Renal cortical epithelial cell (primary cell): Measurements from ENCODE around the gene ENPP7. TPM values are rescaled to one million over a fixed set of nuclear protein-coding genes. Genes with fewer than 3 reads are reported as not detected.

Source experiments
- DNase-seq: peaks from one replicate; pipeline ENCODE4 v3.0.0-alpha.2; 2011; ENCODE audit warnings: low read depth
- total RNA-seq: library from RNA; depleted of rRNA; stranded (reverse); fragments of >200 nt; gene quantifications from 2 replicates; pipeline ENCODE4 v1.2.3, GENCODE V29; 2014

Gene ENPP7
- total RNA-seq, 1 donor from 2014 or later: not detected

- no peak for DNase-seq
Observed at GRCh38 chr17:79732254-79732653, 1.5 kb downstream of the ENPP7 start.

DNA sequence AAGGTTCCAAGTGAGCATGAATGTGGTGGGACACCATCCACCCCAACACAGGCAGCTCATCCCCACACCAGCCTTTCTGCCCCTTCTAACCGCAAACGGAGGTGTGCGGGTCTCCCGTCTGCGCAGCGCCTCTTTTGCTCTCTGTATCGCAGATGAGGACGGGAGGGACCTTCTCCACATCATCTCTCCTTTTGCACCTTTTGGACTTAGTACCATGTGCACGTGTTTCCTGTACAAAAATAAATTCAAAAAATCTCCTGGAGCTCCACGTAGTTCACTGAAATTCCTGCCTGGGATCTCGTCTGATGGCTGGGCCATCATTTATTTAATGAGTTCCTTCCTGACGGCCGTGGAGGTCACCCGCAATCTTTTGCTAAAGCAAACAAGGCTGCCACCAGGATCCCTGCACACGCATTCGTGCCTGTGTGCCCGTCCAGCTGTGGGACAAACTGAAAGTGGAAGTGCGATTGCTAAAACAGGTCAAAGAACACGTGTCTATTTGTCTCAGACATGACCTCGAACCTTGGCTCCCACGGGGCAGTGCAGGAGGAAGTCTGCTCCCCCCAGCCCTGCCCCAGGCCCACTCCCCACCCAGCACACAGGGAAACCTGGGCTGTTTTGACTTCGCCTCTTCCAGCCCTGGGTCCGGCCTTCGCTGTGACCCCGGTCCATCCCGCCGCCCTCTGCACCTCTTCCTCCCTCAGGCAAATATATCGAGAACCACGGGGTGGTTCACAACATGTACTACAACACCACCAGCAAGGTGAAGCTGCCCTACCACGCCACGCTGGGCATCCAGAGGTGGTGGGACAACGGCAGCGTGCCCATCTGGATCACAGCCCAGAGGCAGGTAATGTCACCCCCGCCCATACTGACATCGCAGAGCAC lies 2.3 kb downstream of the ENPP7 start:
- no peak for DNase-seq

GRCh38 chr17:79733692-79734070 lies 2.9 kb downstream of the ENPP7 start:
- no peak for DNase-seq

DNA sequence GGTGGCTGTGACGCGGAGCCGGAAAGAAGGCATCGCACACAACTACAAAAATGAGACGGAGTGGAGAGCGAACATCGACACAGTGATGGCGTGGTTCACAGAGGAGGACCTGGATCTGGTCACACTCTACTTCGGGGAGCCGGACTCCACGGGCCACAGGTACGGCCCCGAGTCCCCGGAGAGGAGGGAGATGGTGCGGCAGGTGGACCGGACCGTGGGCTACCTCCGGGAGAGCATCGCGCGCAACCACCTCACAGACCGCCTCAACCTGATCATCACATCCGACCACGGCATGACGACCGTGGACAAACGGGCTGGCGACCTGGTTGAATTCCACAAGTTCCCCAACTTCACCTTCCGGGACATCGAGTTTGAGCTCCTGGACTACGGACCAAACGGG lies 4.4 kb downstream of the ENPP7 start:
- no peak for DNase-seq

- no peak for DNase-seq
Observed at GRCh38 chr17:79737046-79737921, 6.5 kb downstream of the ENPP7 start.

DNA sequence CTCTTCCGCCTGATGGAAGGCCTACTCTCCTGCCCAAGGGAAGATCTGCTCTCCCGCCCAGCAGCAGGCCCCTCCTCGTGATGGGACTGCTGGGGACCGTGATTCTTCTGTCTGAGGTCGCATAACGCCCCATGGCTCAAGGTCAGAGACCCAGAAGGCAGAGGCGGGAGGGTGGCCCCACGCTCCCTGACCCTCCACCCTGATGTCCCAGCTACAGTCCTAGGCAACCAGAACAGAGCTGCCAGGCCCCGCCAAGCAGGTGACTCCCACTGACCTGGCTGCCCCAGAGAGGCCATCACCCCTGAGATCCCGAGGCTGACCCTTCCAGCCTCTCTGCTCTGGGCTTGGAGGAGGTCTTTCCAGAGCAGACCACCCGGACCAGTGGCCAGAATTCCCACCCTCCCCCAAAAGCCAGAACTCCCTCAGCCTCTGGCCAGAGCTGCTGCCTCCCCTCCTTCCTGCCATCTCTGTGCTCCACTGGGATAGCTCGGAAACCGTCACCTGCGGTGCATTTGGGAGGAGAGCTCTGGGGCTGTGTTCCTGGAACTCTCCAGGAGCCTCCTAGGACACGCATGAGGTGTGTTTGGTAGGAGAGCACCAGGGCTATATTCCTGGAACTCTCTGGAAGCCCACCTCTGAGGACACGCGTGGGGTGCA lies 7.3 kb downstream of the ENPP7 start:
- DNase-seq: no peak

DNA sequence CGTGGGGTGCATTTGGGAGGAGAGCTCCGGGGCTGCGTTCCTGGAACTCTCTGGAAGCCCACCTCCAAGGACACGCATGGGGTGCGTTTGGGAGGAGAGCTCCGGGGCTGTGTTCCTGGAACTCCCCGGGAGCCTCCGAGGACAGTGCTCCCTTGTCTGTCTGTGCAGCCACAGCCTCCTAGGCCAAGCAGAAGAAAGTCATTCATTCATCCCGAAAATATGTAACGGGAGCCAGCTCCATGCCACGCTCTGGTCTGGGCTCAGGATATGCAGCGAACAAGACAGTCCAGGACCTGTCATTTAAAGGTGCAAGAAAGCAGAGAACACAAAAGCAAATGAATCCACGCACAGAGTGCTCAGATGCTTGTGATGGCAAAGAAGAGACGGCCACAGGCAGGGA lies 7.9 kb downstream of the ENPP7 start:
- DNase-seq: no peak

DNA sequence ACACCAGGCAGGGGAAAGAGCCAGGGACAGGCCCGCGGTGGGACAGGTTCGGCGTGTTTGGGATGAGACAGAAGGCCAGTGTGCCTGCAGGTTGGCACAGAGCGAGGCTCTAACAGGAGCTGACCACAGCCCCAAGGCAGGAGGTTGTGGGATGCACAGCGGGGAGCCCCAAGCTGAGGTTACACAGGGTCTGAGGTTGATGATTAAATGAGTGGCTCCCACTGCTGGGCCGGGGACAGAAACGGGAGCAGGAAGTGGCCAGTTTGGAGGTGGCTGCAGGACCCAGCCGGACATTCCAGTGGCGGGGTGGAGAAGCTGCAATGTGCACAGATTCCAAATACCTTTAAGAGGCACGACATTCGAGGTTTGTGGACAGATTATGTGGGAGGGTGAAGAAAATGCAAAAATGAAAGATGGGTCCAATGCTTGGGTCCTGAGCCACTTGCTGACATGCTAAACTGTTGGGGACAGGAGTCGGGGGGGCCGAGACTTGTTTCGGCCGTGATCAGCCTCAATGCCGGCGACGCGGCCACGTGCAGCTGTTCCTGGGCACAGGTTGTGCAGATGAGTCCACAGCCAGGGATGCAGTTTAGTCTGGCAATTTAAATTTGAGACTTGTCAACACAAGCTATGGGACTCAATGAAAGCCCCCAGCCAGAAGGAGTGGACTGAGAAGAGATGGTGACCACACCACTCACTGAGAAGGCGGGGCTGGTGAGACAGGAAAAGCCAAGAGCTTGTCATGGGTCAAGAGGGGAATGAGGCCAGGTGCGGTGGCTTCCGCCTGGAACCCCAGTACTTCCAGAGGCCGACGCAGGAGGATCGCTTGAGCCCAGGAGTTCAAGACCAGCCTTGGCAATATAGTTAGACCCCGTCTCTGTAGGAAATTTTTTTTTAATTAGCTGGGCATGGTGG lies 8.7 kb downstream of the ENPP7 start:
- peak; percentile 20 for DNase-seq

DNA sequence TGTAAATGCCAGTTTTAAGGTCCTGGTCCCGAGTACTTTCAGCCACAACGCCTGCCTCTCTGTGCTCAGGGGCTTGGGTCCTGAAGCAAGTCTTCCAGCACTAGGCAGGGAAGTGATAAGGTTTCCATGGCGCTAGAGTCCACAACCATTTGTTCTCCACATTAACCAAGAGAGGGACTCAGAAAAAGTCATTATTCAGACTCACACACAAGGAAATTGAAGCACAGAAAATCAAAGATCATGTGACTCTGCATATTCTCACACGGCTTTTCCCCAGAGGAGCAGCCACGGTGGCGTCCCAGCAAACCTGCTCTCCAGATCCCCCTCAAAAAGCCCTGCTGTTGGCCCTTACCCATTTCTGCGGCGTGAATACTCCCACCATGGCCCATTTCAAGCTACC lies 9.7 kb downstream of the ENPP7 start:
- peak; percentile 46 for DNase-seq

DNA sequence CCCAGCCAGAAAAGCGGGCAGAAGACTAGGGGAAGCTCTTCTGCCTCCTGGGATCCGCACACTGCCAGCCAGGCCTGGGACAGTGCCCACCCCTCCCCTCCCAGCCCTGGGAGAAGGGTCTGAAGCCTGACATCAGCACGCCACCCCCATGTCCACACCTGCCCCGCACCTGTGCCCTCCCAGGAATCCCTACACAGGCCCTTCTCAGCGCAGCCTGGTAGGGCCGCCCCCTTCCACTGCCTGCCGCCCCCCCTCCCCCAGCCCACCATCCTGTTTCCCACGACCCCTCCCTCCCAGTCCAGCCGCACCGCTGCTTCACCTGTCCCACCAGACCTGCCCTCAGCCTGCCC lies 10.6 kb downstream of the ENPP7 start:
- no peak for DNase-seq

- peak; percentile 6 for DNase-seq
Observed at GRCh38 chr17:79741751-79742588, 11.2 kb downstream of the ENPP7 start.

- no peak for DNase-seq
Observed at GRCh38 chr17:79742589-79742918, 11.8 kb downstream of the ENPP7 start.

DNA sequence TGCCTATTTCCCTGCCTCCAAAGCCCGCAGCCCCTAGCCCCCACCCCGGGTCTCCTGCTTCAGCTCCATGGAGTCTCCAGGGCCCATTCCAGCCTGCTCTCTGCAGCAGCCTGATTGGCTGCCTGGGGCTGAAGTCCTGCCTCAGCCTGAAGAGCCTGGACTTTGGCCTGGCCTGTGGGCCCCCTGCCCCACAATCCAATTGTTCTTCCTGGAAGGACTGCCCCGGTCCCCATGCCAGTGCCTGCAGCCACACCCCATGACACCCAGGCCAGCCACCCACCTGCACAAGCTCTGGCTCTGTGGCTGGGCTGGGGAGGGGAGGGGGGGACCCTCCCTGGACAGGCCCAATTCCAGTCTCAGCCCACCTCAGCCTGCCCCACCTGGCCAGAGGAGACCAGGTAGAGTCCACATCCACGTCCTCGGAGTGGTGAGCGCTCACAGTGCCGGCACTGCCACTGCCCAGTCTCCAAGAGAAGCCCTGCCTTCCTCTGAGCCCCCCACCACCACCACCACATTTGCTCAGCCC lies 12.3 kb downstream of the ENPP7 start:
- no peak for DNase-seq

DNA sequence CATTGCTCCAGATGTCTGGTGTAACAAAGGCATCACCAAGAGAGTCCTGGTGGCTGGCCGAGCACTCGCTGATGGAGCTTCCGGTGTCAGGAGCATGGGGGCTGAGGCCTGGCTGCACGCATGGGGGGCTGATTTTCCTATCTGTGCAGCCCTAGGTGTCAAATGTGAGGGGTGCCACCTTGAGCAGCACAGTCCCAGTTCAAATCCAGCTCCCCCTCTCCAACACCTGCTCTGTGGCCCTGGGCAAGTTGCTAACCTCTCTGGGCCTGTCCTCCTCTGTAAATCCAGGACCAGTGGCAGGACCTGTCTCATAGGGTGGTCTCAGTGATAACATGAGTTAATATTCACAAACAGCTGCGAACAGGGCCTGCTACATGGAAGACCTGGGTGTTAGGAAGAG lies 12.9 kb downstream of the ENPP7 start:
- no peak for DNase-seq

DNA sequence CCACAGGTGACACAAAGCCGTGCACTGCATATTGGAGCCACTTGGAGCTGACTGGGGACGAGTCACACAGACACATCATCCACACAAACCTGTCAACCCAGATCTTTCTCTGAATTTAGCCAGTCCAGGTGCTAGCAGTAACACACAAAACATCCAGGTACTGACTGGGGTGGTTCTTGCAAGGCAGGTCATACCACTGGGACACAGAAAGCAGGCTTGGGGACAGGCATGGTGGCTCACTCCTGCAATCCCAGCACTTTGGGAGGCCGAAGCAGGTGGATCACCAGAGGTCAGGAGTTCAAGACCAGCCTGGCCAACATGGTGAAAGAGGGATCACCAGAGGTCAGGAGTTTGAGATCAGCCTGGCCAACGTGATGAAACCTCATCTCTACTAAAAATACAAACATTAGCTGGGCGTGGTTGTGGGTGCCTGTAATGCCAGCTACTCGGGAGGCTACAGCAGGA lies 14.9 kb downstream of the ENPP7 start:
- DNase-seq: no peak

DNA sequence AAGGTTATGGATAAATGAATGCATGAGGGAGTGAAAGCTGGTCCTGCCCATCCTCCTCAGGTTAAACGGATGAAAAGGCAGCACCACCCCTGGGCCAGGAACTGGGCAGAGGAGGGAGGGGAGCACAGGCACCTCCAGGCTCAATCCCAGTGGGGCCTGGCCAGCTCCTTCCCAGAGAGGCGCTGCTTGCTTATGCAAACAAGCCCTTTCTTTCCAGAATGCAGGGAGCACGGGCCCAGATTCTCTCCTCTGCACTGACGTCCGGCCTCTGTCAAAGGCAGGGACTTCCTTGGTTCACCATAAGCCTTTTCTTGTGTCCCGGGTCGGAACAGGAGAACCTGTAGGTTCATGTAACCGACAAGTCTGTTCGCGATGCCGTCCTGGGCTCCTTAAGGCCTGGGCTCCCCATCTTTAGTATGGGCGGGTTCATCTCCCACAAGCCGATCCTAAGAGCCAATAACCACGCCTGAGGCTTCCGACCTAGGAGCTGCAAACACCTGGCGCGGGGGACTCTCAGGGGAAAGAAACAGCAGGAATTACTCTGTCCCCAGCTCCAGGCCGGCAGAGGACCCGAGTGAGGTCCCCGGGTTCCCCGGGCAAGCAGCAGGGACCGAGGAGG lies 16.3 kb downstream of the ENPP7 start:
- no peak for DNase-seq

- DNase-seq: no peak
Observed at GRCh38 chr17:79747508-79748294, 17.0 kb downstream of the ENPP7 start.

DNA sequence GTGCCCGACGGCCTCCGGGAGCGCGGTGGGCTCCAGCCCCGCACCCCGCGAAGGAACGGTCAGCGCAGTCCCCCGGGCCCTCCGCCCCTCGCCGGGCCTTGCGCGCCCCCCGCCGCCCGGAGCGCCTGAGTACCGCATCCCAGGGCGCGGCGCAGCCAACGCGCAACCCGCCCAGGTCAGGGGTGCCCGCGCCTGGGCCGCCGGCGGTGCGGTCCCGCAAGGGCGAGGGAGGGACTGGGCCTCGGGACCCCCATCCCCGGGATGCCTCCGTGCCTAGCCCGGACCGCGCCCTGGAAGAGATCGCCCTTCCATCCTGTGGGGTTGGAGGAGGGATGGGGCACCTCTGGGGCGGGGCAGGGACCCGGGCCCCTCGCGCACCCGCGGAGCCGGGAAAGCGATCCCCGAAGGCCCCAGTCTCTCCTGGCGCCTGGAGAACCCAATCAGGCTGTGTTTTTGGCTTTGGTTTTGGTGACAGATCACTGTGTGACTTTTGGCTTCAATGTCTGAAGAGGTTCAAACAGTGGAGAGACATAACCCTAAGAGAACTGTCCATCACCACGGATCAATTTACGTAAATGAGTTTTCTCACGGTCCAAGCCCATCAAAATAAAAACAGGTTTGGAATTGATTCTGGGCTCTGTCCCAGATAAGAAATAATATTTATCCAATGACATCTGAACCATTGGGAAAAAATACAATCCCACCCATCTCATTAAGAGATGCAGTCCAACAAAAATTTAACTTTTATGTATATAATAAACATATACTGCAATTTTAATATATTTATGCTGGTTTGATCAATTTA lies 17.8 kb downstream of the ENPP7 start:
- DNase-seq: no peak
